Uterus (tissue), 4 donors: Measurements from ENCODE around the gene FXYD2. TPM values are rescaled to one million over a fixed set of nuclear protein-coding genes. Genes with fewer than 3 reads are reported as not detected.

Experiments
- DNase-seq, 2 donors: peaks; one replicate each; pipeline ENCODE4 v3.0.0-alpha.2; 2019 to 2020
- H3K27ac ChIP-seq, 2 donors: fragments of 200-600 bp; sonication (generic); 1 replicate in 1 of 2; 2 replicates in 1 of 2; pipeline ENCODE4 v1.5.1; 2016 to 2018
- H3K27me3 ChIP-seq, 2 donors: fragments of 200-600 bp; sonication (generic); one replicate each; pipeline ENCODE4 v1.5.1; 2018 to 2019; ENCODE audit warnings: control low read depth in 1 of 2
- H3K36me3 ChIP-seq, 2 donors: fragments of 200-600 bp; sonication (generic); one replicate each; pipeline ENCODE4 v1.5.1; 2019; ENCODE audit warnings: control low read depth in 1 of 2
- H3K4me1 ChIP-seq, 2 donors: fragments of 200-600 bp; sonication (generic); one replicate each; pipeline ENCODE4 v1.5.1; 2018 to 2019; ENCODE audit warnings: control low read depth in 1 of 2
- H3K4me3 ChIP-seq, 2 donors: fragments of 200-600 bp; sonication (generic); 1 replicate in 1 of 2; 2 replicates in 1 of 2; pipeline ENCODE4 v1.5.1; 2018 to 2019; ENCODE audit warnings: mild to moderate bottlenecking in 1 of 2
- H3K9me3 ChIP-seq, 2 donors: fragments of 200-600 bp; sonication (generic); one replicate each; pipeline ENCODE4 v1.5.1; 2019; ENCODE audit warnings: control low read depth in 1 of 2
- CTCF ChIP-seq, 4 experiments: fragments of 200-600 bp in 2 of 4; fragments of 450-650 bp in 2 of 4; sonication (generic) in 2 of 4; IDR thresholded peaks; one replicate each; pipeline ENCODE4 v1.5.1; 2016 to 2019; ENCODE audit warnings: antibody characterized with exemption in 4 of 4, mild to moderate bottlenecking in 2 of 4, moderate library complexity in 1 of 4
- POLR2A ChIP-seq, 2 donors: fragments of 450-650 bp; IDR thresholded peaks; one replicate each; pipeline ENCODE4 v1.6.1; 2016; ENCODE audit warnings: antibody characterized with exemption in 2 of 2, mild to moderate bottlenecking in 1 of 2, moderate library complexity in 1 of 2
- intact Hi-C: fragments of 100-400 bp; cut with DNase I; formaldehyde crosslinking; loops from one replicate; pipeline ENCODE4 v1.15.1; 2023; ENCODE audit warnings: low total_unique reads
- total RNA-seq, 4 donors: library from RNA; depleted of rRNA in 3 of 4; stranded (reverse); fragments of >200 nt in 3 of 4; gene quantifications; one replicate each; pipeline versions ENCODE4 v1.1.0 to v1.2.4, GENCODE V29; 2014 to 2023
- donor health status: DM: yes; HTN: yes; CAD: no.

FXYD2 gene
- total RNA-seq, 4 donors from 2014 or later, result 2.1 to 36.4 (median 6.2) TPM

- Histone ChIP-seq H3K27ac (no peak overlapping the region), H3K4me1 (peaks cover 0 to 16% of the 10 kb centered on the region in 2 donors), H3K36me3 (no peaks in the 10 kb centered on the region), H3K27me3 (peaks cover 0 to 13% of the 10 kb centered on the region in 2 donors), H3K9me3 (no peaks in the 10 kb centered on the region), H3K4me3 (no peak overlapping the region)
- intact Hi-C loops, result loop anchor here (10.0 kb wide), 1 partner anchor 255 kb away; no protein-coding TSS in a partner anchor
- DNase-seq, result no peak
- no peak for TF ChIP-seq CTCF (IDR thresholded peaks at IDR 0.05)
- TF ChIP-seq POLR2A (IDR thresholded peaks at IDR 0.05), result no peak
Measured at GRCh38 chr11:117799634-117800033, 24.9 kb downstream of the FXYD2 start.

GRCh38 chr11:117796872-117797529 is 27.5 kb downstream of the FXYD2 start, which contains the start of gene DSCAML1:
TSS of gene DSCAML1 (minus strand) at chr11:117797216. CDS start at chr11:117797079, 137 bp downstream.
- peak in 1 of 2 donors; percentile 35 for DNase-seq
- H3K27me3 ChIP-seq, result peaks cover 0 to 13% of the 10 kb centered on the region in 2 donors
- peaks cover 0 to 16% of the 10 kb centered on the region in 2 donors for H3K4me1 ChIP-seq
- intact Hi-C loops, result no loop called here
- TF ChIP-seq POLR2A (IDR thresholded peaks at IDR 0.05) (no peak), CTCF (IDR thresholded peaks at IDR 0.05) (no peak)
- H3K36me3 ChIP-seq, result no peaks in the 10 kb centered on the region
- H3K9me3 ChIP-seq, result no peaks in the 10 kb centered on the region
- H3K27ac ChIP-seq, result no peak within 1 kb of the TSS
- H3K4me3 ChIP-seq, result peak within 1 kb of the TSS; percentile 4 to 5

GRCh38 chr11:117796456-117796871 is 28.1 kb downstream of the FXYD2 start:
- peaks cover 0 to 16% of the 10 kb centered on the region in 2 donors for H3K4me1 ChIP-seq
- no peak overlapping the region for H3K27ac ChIP-seq
- H3K9me3 ChIP-seq, result no peaks in the 10 kb centered on the region
- TF ChIP-seq POLR2A (IDR thresholded peaks at IDR 0.05) (no peak), CTCF (IDR thresholded peaks at IDR 0.05) (no peak)
- H3K27me3 ChIP-seq, result peaks cover 0 to 13% of the 10 kb centered on the region in 2 donors
- H3K36me3 ChIP-seq, result no peaks in the 10 kb centered on the region
- H3K4me3 ChIP-seq, result peak overlapping the region; percentile 4 to 5
- intact Hi-C loops, result no loop called here
- DNase-seq, result no peak

- Histone ChIP-seq H3K4me3 (peak overlapping the region in 1 of 2 donors; percentile 5), H3K36me3 (no peaks in the 10 kb centered on the region), H3K4me1 (peaks cover 0 to 16% of the 10 kb centered on the region in 2 donors), H3K27ac (no peak overlapping the region), H3K27me3 (peaks cover 0 to 13% of the 10 kb centered on the region in 2 donors), H3K9me3 (no peaks in the 10 kb centered on the region)
- intact Hi-C loops, result no loop called here
- TF ChIP-seq CTCF (IDR thresholded peaks at IDR 0.05), result no peak
- no peak for TF ChIP-seq POLR2A (IDR thresholded peaks at IDR 0.05)
- DNase-seq, result no peak
Measured at GRCh38 chr11:117795638-117796455, 28.7 kb downstream of the FXYD2 start.
